ENCODE data around the gene NUBPL.
"Not testable (repeated sequence)": the region's sequence is repeated elsewhere in the genome, so short reads cannot be mapped to it uniquely, and the experiment has no call there.

The NUBPL gene

GRCh38 chr14:31787377-31787776 lies 226.2 kb downstream of the NUBPL start:
- Histone ChIP-seq H3K4me1 (ENCODE audit: low read length) (no peaks in the 10 kb centered on the region), H3K79me2 (ENCODE audit: low read length) (no peaks in the 10 kb centered on the region), H3K4me2 (ENCODE audit: low read depth, low read length) (no peak overlapping the region), H3K9me3 (replicated peaks; ENCODE audit: insufficient read depth, low read length) (no peaks in the 10 kb centered on the region), H3K27ac (ENCODE audit: low read length) (no peak overlapping the region), H3K9ac (ENCODE audit: low read length) (no peak overlapping the region), H3K9me2 (replicated peaks; ENCODE audit: insufficient read depth, low read length) (no peaks in the 10 kb centered on the region), H3K36me3 (replicated peaks; ENCODE audit: insufficient read depth, low read length) (no peaks in the 10 kb centered on the region), H4K20me1 (ENCODE audit: insufficient read depth, low read length) (no peaks in the 10 kb centered on the region), H2AFZ (ENCODE audit: low read length) (no peak overlapping the region), H3K4me3 (ENCODE audit: low read length) (no peak overlapping the region), H3K27me3 (replicated peaks; ENCODE audit: insufficient read depth, low read length) (no peaks in the 10 kb centered on the region), H3F3A (ENCODE audit: insufficient read depth, low read length) (no peaks in the 10 kb centered on the region)
- DNase-seq: no peak
- TF ChIP-seq EZH2 (optimal IDR thresholded peaks at IDR 0.05; ENCODE audit: low read depth, low read length) (no peak), EZH2phosphoT487 (IDR thresholded peaks at IDR 0.05; ENCODE audit: low read length) (no peak)
- TF ChIP-seq, protein P1, sequence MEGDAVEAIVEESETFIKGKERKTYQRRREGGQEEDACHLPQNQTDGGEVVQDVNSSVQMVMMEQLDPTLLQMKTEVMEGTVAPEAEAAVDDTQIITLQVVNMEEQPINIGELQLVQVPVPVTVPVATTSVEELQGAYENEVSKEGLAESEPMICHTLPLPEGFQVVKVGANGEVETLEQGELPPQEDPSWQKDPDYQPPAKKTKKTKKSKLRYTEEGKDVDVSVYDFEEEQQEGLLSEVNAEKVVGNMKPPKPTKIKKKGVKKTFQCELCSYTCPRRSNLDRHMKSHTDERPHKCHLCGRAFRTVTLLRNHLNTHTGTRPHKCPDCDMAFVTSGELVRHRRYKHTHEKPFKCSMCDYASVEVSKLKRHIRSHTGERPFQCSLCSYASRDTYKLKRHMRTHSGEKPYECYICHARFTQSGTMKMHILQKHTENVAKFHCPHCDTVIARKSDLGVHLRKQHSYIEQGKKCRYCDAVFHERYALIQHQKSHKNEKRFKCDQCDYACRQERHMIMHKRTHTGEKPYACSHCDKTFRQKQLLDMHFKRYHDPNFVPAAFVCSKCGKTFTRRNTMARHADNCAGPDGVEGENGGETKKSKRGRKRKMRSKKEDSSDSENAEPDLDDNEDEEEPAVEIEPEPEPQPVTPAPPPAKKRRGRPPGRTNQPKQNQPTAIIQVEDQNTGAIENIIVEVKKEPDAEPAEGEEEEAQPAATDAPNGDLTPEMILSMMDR (IDR thresholded peaks at IDR 0.05; ENCODE audit: low read length): no peak

DNA sequence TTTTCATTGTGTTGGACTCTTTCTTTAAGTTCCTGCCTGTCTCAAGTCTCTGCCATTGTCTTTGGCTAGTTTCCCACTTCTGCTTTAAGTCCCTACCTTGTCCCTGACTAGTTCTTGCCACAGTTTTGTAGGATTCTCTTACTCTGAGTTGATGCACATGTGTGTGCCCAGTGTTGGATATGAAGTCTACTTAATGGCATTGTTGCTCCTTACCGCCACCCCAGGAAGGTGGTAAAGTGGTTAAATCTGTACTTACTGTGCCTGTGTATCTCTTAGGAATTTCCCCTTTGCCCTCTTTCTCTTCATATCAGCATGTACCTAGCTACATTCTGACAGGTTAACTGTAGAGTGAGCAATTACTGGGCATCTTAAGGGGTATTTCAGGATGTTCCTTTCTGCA lies 227.1 kb downstream of the NUBPL start:
- Histone ChIP-seq H3K79me2 (ENCODE audit: low read length) (no peaks in the 10 kb centered on the region), H3K9me3 (replicated peaks; ENCODE audit: insufficient read depth, low read length) (no peaks in the 10 kb centered on the region), H3K27me3 (replicated peaks; ENCODE audit: insufficient read depth, low read length) (no peaks in the 10 kb centered on the region), H2AFZ (ENCODE audit: low read length) (no peak overlapping the region), H3K4me3 (ENCODE audit: low read length) (no peak overlapping the region), H3K27ac (ENCODE audit: low read length) (no peak overlapping the region), H3K36me3 (replicated peaks; ENCODE audit: insufficient read depth, low read length) (no peaks in the 10 kb centered on the region), H3F3A (ENCODE audit: insufficient read depth, low read length) (no peaks in the 10 kb centered on the region), H3K4me1 (ENCODE audit: low read length) (no peaks in the 10 kb centered on the region), H3K9ac (ENCODE audit: low read length) (no peak overlapping the region), H3K4me2 (ENCODE audit: low read depth, low read length) (no peak overlapping the region), H3K9me2 (replicated peaks; ENCODE audit: insufficient read depth, low read length) (no peaks in the 10 kb centered on the region), H4K20me1 (ENCODE audit: insufficient read depth, low read length) (no peaks in the 10 kb centered on the region)
- no peak for DNase-seq
- TF ChIP-seq, protein P1 (IDR thresholded peaks at IDR 0.05; ENCODE audit: low read length): no peak
- TF ChIP-seq EZH2phosphoT487 (IDR thresholded peaks at IDR 0.05; ENCODE audit: low read length): no peak
- no peak for TF ChIP-seq EZH2 (optimal IDR thresholded peaks at IDR 0.05; ENCODE audit: low read depth, low read length)

DNA sequence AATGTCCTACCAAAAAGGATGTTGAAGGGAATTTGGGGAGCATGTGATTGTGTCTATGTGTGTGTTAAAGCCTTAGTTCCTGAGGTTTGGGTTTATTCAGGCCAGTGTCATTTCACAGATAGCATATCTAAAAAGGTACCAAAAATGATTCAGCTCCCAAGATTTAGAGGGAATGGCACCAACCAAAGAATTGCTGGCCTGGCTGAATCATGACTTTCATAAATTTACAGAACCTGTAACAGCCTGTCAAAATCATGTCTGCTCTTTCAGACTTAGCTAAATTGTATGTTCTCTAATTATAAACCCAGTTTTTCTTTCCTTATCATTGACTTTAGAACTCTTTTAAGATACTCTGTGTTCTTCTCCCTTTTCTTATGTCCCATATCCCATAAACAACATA lies 231.5 kb downstream of the NUBPL start:
- Histone ChIP-seq H3K9me3 (replicated peaks; ENCODE audit: insufficient read depth, low read length) (no peaks in the 10 kb centered on the region), H3K4me2 (ENCODE audit: low read depth, low read length) (no peak overlapping the region), H3K79me2 (ENCODE audit: low read length) (no peaks in the 10 kb centered on the region), H3F3A (ENCODE audit: insufficient read depth, low read length) (no peaks in the 10 kb centered on the region), H3K36me3 (replicated peaks; ENCODE audit: insufficient read depth, low read length) (no peaks in the 10 kb centered on the region), H3K4me3 (ENCODE audit: low read length) (no peak overlapping the region), H3K9me2 (replicated peaks; ENCODE audit: insufficient read depth, low read length) (no peaks in the 10 kb centered on the region), H2AFZ (ENCODE audit: low read length) (no peak overlapping the region), H3K4me1 (ENCODE audit: low read length) (no peaks in the 10 kb centered on the region), H3K27ac (ENCODE audit: low read length) (no peak overlapping the region), H4K20me1 (ENCODE audit: insufficient read depth, low read length) (no peaks in the 10 kb centered on the region), H3K9ac (ENCODE audit: low read length) (no peak overlapping the region), H3K27me3 (replicated peaks; ENCODE audit: insufficient read depth, low read length) (no peaks in the 10 kb centered on the region)
- TF ChIP-seq EZH2phosphoT487 (IDR thresholded peaks at IDR 0.05; ENCODE audit: low read length): no peak
- TF ChIP-seq, protein P1 (IDR thresholded peaks at IDR 0.05; ENCODE audit: low read length): no peak
- no peak for DNase-seq

DNA sequence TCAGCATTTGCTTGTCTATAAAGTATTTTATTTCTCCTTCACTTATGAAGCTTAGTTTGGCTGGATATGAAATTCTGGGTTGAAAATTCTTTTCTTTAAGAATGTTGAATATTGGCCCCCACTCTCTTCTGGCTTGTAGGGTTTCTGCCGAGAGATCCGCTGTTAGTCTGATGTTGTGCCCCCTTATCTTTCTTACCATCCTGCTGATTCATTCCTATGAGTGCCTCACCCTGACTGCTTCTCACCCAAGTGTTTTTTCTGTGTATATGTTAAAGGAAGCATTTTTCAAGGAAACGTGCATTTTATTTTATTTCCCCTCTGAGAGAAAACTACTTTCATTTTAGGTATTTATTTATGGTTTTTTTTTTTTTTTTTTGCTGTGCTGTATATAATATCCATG lies 236.7 kb downstream of the NUBPL start:
- H3K4me2 ChIP-seq (ENCODE audit: low read depth, low read length); H3K4me1 ChIP-seq (ENCODE audit: low read length); H3K79me2 ChIP-seq (ENCODE audit: low read length); DNase-seq; H3K27ac ChIP-seq (ENCODE audit: low read length); H2AFZ ChIP-seq (ENCODE audit: low read length); H3K9me3 ChIP-seq (replicated peaks; ENCODE audit: insufficient read depth, low read length); H3K36me3 ChIP-seq (replicated peaks; ENCODE audit: insufficient read depth, low read length); H3K9me2 ChIP-seq (replicated peaks; ENCODE audit: insufficient read depth, low read length); H3K4me3 ChIP-seq (ENCODE audit: low read length); H3F3A ChIP-seq (ENCODE audit: insufficient read depth, low read length); H3K27me3 ChIP-seq (replicated peaks; ENCODE audit: insufficient read depth, low read length); H4K20me1 ChIP-seq (ENCODE audit: insufficient read depth, low read length); H3K9ac ChIP-seq (ENCODE audit: low read length): not testable (repeated sequence)

All from MM.1S (cell line).